Stimulated activated CD8-positive, alpha-beta memory T cell treated with anti-CD3 and anti-CD28 coated beads, Interleukin-15, amount 100 ng/mL, for 24 hours (primary cell): ENCODE measurements around the gene DNAJA4.

Source experiments
- DNase-seq: peaks from one replicate; pipeline ENCODE4 v3.0.0-alpha.2; 2020; ENCODE audit warnings: low read depth

The DNAJA4 gene

GRCh38 chr15:78280319-78281072 lies 16.1 kb downstream of the DNAJA4 start:
- DNase-seq, result no peak

DNA sequence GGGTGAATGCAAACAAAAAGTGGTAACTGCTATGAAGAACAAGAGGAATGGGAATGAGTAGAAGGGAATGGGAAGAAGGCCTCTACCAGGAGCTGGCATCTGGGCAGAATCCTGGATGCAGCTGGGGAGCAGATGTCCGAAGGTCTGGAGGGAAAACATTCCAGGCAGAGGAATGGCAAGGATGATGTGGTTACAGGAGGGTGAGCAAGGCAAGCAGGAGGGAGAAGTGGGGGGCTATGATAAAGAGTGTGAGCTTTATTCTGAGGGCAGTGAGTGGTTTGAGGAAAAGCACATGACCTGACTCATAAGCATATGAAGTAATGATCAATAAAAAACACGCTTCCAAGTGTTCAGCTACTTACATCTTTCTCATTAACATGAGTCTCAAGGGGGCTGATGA lies 18.0 kb downstream of the DNAJA4 start:
- no peak for DNase-seq

GRCh38 chr15:78284758-78285157 lies 20.4 kb downstream of the DNAJA4 start:
- DNase-seq, result no peak

GRCh38 chr15:78290222-78290621 lies 25.9 kb downstream of the DNAJA4 start:
- no peak for DNase-seq

- DNase-seq, result no peak
Observed at GRCh38 chr15:78291052-78291451, 26.7 kb downstream of the DNAJA4 start.

- no peak for DNase-seq
Observed at GRCh38 chr15:78291698-78292097, 27.3 kb downstream of the DNAJA4 start.

DNA sequence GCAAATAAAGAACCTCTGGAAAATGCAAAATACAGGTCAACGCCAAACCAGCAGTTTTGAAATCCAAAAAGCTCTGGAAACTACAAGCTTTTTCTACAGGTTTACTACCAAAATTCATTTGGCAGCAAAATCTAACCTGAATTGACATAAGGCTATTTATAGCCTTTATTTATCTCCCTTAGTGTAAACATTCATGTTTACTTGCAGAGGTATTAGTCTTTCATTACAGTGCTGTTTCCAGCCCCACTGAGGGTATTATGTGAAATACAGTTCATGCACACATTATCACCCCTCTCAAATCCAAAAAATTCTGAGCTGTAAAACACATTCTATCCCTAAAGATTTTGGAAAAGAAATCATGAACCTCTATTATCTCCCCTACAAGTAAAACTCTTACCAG lies 27.9 kb downstream of the DNAJA4 start:
- DNase-seq, result no peak

DNA sequence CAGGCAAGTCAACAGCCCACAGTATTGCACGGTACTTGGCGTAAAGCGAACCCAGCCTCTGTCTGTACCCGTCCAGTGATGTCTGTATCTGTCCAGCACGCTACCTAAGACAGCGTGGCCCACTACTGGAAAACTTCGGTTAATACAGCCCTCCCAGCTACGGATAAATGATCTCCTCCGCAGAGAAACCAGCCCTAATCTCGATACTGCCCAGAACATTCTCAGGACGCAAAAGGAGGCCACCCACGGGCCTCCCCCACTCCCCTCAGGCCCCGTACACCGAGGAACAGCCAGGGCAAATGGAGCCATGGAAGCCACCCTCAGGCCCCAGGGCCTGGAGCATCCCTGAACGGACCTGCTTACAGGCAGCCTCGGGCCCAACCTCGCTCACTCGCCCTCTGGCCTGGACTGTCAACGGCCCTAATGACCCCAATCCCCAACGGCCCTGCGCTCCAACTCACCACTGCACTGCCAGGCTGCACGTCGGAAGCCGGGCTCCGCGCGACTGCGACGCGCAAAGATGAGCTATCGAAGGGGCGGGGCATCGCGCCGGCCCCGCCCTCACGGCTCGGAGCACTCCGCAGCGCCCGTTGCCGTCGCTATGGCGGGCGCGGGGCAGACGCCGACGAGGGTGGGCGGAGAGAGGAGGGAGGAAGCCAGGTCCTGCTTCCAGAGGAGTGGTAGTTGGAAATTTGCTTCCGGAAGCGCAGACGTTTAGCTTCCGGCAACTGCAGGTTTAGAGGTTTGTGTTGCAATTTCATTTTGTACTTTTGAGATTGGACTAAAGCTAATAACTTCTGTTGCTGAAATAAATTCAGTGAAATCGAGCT lies 35.0 kb downstream of the DNAJA4 start, which contains the start of gene SKIC8:
TSS of gene SKIC8 (minus strand) at position 509 of the 830 bp plus-strand sequence. CDS start 3,923 bp downstream, outside the sequence.
- peak; percentile 85 for DNase-seq

DNA sequence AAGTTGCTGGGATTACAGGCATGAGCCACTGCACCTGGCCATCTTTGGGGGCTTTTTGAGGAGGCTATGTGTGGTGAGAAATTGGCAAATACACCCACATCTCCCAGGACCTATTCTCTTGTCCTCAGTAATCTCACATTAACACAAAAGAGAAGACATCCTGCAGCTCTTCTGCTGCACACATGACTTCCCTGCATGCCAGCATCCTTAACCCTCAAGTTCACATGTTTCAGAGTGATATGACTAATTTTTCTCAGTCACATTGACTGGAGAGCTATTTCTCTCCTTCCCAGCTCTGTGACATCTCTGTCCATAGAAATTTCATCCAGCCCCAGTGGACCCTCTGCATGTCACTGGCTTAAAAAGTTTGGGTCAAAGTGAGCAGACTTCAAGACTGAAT lies 37.0 kb downstream of the DNAJA4 start:
- no peak for DNase-seq

DNA sequence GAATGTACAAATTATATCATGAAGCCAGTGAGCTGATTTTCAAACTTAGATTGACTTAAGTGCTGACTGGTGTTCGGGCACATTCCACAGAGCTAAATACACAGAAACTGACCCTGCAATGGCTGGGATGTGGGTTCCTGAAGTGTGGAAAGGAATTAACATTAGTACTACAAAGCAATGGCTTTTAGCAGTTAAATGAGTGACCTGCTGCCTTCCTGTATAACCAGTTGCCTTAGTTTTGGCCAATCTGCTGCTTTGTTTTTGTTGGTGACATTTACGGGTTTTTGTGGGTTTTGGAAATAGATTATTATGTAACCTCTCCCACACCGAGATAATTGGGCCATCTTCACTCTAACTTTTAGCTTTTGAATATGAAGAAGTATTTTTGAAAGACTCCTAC lies 37.5 kb downstream of the DNAJA4 start:
- no peak for DNase-seq

GRCh38 chr15:78302579-78303312 lies 38.4 kb downstream of the DNAJA4 start:
- DNase-seq, result no peak

- no peak for DNase-seq
Observed at GRCh38 chr15:78304216-78305066, 40.1 kb downstream of the DNAJA4 start.

GRCh38 chr15:78306176-78306774 lies 41.9 kb downstream of the DNAJA4 start:
- no peak for DNase-seq

DNA sequence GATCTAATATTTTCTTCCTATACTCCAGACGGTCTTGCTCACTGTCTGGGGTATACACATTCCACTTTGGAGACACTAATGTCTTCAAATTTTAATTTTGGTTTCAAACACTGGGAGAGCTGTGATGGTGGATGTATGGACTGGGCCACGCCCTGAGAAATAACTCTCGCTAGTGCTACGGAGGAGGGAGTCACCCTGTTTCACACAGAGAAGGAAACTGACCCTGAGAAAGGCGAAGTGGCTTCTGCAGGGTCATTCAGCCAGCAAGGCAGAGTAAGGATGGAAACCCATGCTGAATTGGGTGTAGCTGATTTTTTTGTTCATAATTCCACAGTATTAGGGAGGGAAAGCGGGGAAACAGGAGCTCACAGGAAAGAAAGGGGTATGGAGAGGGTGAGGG lies 43.6 kb downstream of the DNAJA4 start:
- no peak for DNase-seq

DNA sequence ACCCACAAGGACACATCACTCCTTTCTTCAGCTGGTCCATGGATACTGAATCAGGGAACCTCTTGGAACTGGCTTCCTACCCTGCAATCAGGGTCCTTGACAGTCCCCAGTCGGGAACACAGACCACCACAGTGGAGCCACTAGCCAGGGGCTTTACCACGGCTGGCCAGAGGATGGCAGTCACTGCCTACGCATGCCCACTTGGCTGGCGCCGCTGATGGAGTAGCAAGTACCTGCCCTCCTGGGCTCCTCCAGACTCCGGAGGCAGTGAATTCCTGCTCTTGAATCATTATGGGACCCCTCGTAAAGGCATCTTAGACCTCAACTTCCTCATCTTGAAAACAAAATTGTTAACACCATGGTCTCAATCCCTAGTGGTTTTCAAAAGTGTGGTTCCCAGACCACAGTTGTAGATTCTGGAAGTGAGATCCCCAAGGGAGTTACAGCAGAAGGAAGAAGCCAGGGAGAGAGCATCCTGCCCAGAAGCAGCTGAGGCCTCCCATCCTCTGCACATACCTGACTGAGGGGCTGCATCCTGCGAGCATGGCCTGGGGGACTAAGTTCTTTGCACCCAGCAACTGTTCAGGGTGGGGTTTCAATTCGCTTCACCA lies 44.2 kb downstream of the DNAJA4 start:
- DNase-seq, result peak; percentile 8

DNA sequence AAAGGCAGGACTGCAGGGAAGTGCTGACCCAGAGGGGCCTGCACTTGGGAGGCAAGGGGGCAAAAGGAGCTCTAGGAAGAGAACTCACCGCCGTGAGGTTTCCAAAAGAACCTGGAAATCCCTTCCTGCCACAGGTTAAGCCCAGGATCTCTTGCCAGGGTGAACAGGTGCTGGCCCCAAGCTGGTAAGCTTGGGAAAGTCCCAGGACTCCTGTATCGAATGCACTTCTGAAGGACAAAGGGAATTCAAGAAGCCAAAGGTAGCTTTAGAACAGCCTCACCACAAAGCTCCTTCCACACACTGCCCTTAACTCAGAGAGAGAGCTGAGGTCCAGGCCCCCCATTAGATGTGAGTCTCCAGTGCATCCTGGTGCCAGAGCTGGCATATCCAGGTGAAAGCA lies 46.9 kb downstream of the DNAJA4 start:
- no peak for DNase-seq

- DNase-seq, result no peak
Observed at GRCh38 chr15:78312536-78312935, 48.2 kb downstream of the DNAJA4 start.

DNA sequence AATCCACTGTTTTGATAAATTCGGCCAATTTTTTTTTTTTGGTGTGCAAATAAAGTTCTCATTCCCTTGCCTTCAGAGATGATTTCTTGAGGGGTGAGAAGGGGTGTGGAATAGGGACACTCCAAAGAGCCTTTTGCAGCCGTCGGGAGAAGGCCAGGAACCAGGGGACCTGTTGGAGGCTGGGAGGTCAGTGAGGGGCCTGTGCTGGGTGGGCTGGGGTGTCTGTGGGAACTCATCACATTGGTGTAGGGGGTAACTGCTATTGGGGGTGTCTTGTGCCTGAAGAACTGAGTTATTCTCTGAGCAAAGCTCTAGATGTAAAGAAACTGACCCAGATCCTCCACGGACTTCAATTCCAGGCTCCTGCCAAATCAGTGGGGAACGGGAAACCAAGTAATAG lies 48.6 kb downstream of the DNAJA4 start:
- DNase-seq, result no peak

DNA sequence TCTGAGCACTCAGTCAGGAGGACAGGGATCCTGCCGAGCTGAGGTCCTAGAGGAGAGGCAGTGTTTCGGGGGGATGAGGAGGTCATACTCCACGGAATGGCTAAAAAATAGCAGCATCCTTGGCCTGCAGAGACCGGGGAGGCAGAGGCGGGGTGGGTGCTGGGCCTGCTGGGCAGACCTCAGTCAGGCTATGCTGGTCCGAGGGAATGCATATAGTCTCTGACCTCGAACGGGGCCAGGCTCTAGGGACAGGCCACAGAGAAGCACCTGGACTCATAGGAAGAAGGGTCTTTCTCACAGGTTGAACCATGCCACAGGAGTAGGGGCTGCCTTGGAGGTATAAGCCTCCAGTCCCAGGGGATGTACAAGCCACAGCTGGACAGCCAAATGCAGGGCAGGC lies 49.0 kb downstream of the DNAJA4 start:
- no peak for DNase-seq

GRCh38 chr15:78314181-78314581 lies 49.8 kb downstream of the DNAJA4 start:
- no peak for DNase-seq
